GM18511 (cell line): Measurements from ENCODE around the gene THADA.
"Not testable (repeated sequence)": the region's sequence is repeated elsewhere in the genome, so short reads cannot be mapped to it uniquely, and the experiment has no call there.

Experiments used
- ATAC-seq: cut with Tn5 transposase; IDR thresholded peaks from one replicate; pipeline ENCODE4 v1.9.1; 2021; ENCODE audit warnings: mild to moderate bottlenecking, moderate library complexity; ENCODE audit not compliant: unreplicated experiment

The THADA gene

DNA sequence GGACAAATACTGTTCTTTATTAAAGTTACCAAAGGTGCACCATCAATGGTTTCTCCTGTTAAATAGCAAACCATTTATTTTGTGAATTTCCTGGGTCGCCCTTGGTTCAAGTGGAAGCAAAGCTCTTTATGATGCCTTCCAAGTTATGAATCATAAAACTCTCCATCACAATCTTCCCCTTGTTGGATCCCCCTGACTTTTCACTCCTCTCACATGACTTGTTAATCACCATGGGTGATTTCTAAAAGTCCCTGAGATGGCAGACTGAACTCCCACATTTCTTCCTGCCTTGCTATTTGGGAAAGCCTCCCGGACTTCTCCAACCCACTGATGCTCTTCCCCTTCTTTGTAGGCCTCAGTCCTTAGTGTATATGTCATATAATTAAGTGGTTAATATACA is 176.0 kb downstream of the THADA start:
- ATAC-seq, result no peak

DNA sequence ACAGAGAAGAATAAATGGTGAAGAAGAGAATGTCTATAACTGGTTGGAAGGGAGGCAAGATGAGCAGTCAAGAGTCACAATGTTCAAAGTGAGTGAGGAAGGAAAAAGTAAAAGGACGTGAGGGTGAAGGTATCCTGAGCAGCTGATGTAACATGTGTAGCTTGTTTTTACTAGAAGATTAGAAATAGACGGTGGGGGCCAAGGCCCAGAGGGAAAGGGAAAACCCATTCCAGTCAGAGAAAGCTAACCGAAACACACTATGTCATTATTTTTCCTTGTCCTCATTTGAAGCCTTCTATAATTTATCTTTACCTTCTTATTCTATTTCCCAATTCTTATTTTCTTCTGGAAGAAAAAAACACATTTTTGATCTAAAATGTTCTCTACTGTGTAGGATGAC is 176.6 kb downstream of the THADA start:
- ATAC-seq, result no peak

DNA sequence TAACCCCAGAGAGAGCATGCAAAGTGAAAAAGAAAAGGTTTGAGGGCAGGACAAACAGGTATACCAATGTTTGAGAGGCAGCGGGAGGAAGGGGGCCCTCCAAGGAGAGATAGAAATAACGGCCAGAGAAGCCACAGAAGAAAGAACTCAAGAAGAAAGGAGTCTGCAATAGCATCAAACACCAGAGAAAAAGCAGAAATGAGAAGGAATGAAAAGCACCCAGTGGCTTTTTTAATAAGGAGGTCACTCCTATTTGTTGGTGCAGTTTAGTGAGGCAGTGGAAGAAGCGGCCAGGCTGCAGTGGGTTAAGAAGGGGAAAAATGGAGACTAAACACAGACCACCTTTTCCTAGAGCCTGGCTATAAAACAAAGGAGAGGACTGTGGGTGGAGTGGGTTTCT is 177.2 kb downstream of the THADA start:
- ATAC-seq, result no peak

DNA sequence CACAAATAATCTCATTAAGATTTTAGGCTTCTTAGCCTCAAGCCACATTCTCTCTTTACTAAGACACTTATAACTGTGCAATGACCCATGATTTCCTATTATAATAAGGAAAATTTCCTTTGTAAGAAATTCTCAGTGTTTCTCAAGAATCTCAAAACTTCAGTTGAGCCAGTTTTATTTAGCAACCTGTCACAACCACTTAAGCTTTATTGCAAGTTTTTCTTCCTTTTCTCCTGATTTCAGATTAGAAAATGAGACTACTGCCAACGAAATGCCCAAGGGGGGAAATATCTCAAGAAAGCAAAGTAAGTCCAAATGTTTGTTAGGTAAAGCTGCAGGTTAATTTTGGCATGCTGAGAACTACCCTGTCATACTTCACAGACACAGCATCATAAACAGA is 178.5 kb downstream of the THADA start:
- no peak for ATAC-seq

DNA sequence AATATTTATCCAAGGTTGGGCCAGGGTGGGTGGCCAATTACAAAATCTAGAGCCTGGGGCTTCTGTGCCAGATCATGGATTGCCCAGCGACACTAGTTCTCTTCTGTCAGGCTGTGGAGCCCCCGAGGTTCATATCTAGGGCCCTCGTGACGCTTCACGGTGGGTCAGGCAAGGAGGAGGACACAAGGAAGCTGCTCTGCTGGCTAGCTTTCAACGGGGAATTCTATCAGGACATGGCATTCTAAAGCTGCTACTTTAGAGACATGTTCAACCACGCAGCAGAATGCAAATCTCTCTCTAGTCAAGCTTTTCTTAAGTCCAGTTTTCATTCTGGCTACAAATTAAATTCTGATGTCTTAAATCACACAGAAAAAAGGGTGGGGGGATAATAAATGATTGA is 180.2 kb downstream of the THADA start:
- ATAC-seq, result no peak

DNA sequence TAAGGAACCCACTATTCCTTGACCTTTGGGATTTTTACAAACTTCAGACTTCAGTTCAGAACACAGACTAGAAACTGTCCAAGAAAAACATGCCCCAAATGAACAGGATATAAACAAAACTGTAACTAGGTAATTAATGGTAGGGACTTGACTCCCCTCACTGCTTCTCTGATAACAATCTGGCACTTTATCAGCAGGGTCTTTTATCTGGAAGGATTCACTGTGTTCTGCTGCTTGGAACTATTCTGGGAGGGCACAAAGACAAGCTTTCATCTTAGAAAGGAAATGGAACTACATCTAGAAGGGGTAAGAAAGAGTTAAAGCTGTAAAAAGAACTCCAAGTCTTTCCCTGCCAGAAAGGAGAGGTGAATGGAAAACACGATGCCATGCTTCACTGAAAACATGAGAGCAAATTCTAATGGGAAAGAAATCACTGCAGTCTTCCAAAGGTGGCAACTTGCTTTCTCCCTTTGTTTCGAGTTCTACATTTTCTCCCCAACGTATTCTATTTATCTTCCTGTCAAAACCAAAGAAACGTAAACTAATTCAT is 181.2 kb downstream of the THADA start:
- ATAC-seq, result no peak

DNA sequence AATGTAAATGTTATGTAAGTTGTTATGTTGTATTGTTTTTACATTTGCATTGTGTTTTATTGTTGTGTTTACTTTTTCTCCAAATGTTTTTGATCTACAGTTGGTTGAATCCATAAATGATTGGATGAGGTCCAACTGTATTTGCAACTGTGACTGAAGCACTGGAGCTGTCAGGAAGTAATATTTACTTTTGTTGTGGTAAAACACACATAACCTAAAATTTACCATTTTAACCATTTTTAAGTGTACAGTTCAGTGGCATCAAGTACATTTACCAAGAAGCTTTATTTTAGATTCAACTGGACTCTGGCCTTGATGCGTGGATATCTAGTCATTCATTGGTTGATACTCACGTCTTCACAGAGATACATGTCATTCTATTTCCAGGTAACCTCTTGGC is 181.8 kb downstream of the THADA start:
- ATAC-seq, result no peak

DNA sequence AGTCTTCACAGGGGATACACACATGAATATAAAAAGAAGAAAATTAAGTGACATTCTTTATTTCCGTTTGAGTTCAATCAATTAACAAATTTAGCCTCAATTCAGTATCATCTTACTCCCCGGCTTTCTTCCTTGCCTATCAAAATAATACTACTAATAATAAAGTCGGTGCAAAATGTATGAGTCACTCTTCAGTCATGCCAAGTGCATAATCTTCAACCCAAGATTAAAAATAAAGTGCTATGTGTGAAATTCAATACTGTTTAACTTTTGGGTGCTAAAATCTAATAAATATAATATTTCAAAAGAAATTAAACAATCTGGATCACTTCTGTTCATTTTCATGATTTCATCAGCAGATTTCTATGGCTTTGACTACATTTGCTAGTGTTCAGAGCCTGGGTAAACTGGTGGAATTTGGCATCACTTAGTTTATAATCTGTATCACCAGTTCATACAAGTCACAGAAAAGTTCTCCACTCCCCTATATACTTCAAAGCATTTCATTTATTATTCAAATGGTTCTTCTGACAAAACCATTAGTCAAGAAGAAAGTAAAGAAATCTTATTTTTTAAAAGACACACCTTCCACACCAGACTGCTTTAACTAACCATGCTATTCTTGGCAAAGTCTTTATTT is 183.6 kb downstream of the THADA start:
- no peak for ATAC-seq

DNA sequence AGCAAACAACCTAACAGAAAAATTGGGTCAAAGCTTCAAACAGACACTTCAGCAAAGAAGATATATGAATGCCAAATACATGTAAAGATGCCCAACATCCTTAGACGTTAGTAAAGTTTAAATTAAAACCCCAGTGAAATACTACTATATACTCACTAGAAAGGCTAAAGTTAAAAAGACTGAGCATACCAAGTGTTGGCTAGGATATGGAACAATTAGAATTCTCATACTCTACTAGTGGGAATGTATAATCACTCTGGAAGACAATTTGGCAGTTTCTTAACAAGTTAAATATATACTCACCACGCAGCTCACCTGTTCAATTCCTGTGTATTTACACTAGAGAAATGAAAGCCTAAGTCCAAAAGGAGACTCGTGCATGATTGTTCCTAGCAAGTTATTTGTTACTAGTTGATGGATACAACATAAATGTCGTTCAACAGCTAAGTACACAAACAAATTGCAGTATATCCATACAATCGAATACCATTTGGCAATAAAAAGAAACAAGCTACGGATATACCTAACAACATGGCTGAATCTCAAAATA is 185.7 kb downstream of the THADA start:
- no peak for ATAC-seq

DNA sequence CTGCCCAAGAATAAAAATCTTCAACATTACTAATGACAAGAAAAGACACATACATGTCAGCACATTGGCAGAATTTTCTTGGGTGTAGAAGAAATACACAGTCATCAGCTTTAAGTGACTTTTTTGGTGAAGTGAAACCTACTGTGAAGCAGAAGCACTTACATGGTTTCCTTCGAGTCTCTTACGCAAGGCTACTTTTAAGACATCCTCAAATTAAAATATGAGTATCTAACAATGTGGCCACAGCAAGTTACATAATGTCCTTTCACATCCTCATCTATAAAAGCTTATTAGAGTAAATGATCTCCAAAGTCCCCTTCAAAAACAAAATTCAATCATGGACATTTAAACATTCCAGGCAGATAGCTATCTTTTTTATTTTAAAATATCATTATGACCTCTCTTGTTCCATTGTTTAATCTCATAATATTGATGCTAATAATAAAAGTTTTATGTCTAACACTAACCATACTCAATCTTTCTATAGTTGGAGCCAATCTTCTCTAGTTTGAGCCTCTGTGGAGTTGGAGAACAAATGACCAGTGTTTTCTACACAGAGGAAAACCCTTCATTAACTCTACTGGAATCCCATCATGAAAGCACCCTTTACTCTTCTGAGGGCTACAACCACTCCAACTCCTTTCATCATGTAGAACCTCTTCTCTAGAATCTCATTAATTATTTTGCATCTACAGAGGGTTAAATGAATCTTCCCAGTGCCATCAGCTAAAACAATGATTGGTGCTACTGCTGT is 187.3 kb downstream of the THADA start:
- ATAC-seq, result peak; percentile 70

DNA sequence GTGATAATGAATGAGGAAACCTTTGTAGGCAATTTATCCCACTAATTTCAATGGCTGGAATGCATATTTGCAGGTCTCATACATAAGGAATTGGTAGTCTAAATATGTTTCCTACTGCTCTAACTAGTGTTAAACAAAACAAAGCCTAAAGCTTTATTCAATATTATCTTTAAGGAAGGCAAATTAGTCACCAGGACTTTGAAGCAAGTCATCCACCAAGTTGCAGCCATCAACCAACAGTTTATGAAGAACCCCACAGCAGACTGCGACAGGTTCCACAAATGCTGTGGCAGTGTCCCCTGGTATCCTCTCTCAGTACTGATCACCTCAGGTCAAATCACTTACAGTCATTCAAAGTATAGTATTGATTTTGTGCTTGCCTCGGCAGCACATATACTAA is 187.9 kb downstream of the THADA start:
- peak; percentile 52 for ATAC-seq

DNA sequence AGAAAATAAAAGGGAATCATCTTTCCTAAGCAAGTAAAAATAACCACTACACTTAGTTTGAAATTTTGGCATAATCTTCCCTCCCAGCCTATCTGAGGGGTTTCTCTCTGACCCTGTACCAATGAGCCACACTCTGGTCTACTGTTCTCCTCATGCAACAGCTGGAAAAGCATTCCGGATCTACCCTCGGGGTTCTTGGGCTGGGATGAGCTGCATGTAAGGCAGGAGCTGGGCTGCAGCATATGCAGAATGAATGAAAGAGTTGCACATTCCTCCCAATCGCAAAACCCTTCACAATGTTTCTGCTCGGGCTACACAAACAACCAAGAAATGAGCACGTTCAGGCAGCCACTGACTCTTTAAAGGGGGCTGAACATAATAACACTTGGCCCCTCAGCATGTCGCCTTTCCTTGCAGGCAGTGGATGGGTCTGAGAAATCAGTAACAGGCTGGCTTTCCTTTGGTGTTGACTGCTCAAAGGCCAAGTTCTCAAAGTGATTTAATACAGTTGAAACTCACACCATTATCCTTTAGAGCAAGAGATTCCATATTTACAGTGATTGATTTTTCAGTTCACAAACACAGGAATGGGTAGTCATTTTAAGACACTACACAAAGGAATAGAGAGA is 189.1 kb downstream of the THADA start:
- no peak for ATAC-seq

DNA sequence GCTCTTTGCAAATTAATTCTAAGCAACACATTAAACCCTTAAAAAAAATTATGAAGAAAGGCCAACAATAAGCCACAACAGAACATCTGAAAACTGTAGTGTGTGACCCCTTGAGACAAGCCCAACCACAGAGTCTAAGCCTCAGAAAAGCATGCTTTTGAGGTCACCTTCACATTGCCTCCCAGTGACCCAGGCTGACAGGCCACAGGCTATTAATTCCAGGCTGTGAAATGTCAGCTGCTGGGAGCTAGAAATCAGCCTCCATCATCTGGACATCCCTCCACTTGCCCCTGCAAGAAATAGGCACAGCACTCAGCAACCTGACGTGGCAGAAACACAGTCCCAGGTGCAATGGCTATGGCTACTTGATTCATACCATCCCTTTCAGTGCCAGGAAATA is 190.0 kb downstream of the THADA start:
- no peak for ATAC-seq

DNA sequence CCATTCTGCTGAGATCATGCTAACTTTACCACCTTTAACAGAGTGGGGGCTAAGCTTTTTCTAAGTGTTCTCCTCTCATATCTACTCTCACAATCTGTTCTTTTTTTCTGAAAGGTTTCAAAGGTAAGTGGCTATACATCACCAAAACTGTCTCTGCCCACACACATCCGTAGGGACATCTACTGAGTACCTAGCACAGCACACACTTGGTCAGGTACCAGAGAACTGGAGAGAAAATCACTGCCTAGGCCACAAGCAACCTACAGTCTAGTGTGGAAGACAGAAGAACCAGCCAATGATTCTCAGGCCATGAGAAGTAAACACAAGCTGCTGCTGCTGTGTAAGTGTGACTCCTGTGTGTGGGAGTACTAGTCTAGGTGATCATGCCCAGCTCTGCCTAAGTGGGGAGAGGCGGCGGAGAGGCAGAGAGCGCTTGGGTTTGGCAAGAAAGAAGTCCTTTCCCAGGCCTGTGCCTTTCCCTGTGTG is 193.3 kb downstream of the THADA start:
- ATAC-seq, result peak; percentile 75

DNA sequence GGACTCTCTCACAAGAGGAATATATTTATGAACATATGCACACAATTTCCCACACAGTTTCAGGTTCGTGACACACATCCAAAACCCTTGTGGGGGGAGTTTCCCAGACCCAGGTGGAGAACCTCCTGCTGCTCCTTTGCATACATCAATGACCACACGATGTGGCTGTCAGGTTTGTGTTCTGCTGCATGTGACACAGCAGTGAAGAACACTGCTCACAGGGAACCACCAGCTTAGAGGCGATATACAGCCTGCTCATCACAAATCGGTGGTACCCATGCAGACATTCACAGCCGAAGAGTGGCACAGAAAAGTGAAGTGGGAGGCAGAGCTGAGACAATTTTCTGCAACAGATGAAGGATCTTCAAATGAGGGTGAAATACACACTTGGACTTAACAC is 193.8 kb downstream of the THADA start:
- peak; percentile 92 for ATAC-seq

DNA sequence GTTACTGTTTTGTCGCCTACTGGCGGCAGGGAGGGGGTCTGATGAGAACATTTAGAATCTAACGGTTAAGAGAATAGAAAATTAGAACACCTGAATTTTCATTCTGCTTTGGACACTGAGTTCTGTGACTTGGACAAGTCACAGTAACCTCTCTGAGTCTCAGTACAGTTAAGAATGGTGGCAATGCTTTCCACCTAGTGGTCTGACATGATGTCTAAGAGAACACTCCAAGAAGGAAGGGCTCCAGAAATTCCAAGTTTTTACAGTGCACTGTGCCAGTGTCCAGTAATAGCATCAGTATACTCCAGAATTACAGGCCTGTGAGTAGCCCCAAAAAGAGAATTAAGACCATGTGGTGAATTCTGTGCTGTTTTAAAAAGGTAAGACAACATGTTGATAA is 195.3 kb downstream of the THADA start:
- no peak for ATAC-seq

DNA sequence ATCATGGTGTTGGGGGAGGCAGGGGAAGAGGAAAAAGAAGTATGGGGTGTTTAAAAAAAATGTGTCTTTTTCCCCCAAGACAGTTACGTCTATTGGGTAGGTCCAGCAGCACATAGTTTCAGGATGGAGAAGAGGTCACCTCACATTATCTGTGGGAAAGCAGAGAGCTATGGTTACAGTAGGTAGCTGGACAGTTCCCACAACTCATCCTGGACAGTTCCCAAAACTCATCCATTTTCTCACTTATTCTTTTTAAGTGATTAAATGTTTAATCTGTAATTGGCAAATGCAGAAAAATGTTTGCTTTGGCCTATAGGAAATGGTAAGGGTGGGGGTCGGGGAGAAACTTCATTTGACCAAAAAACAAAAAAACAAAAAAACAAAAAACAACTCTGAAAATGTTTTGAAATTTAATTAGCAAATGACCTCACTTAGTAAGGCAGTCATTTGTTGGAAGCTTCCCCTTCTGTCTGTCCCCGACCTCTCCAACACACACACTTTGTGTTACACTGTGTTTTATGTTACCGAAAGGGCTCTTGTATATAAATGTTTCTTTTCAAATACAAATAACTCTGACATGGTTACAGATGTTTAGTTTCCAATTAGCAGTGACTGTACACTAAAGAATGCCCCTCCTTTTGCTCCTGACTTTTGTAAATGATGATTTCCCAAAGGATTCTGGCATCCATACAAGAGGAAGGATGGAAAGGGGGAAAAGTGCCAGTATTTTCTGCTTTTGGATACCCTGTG is 196.1 kb downstream of the THADA start:
- ATAC-seq, result no peak

DNA sequence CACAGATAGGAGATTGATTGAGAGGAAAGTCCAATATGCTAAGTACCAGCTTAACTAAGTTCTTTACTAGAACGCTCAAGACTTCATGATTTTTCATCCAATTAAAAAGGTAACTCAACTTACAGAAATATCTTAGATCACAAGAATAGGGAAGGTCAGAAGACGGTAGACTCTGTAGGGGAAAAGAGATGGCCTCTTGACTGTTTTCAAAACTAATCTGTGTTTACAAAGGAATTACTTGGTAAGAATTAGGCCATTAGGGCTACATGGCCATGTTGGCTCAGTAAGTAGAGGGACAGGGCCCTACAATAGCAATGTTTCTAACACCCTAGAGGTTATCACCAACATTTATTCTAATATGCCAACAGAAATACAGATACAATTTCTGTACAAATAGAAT is 196.7 kb downstream of the THADA start:
- ATAC-seq, result no peak

DNA sequence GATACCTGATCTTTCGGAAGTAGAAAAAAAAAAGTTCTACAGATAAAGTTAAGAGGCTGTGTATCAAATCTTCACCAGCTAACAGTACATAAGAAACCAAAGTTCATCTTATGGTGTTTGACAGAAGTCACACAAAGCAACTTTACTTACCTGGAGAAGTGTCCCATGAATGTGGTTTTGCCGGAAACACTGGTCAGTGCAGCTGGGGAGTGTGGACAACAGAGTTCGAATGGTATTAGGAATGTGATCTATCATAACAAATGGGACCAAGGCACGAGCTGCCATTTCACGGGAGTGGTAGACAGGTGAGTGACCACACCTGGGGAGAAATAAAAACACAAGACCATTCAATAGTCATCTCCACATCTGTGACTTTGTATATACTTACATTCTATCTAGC is 198.0 kb downstream of the THADA start:
- ATAC-seq, result no peak

DNA sequence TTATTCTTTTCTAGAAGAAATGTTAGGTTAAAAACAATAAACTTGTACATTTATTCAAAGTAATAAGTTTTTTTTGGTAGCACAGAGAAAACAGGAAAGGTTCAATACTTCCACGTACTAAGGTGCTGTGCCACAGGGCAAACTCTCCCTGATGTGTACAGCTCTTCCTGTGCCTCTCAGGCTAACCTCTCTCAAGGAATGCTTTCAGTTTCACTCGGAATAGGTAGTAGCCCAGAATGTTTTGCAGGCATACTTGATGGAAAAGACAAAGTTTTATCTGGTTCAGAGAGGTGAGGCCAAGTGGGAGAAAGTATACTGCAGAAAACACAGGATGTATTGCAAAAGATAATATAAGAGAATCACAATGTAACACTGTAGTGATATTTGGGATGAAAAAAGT is 198.4 kb downstream of the THADA start:
- ATAC-seq, result no peak

DNA sequence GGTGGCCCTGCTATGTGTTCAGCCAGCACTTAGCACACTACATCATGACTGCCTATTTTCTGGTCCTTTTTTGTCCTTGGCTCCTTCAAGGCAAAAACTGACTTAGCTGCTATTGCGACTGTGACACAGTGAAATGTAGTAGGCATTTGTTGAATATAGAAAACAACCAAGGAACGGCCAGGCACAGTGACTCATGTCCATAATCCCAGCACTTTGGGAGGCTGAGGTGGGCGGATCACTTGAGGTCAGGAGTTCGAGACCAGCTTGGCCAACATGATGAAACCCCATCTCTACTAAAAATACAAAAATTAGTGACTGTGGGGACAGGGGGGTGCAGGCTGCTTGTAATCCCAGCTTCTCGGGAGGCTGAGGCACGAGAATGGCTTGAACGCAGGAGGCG is 199.5 kb downstream of the THADA start:
- not testable (repeated sequence) for ATAC-seq
